NCI-H2196 (cell line): ENCODE measurements around the gene ZNF700.
"Not testable (repeated sequence)": the region's sequence is repeated elsewhere in the genome, so short reads cannot be mapped to it uniquely, and the experiment has no call there.

Experiments used
- DNase-seq: peaks from one replicate; lab custom pipeline; 2025; ENCODE audit not compliant: unreplicated experiment; lab: John Stamatoyannopoulos, UW

The ZNF700 gene

DNA sequence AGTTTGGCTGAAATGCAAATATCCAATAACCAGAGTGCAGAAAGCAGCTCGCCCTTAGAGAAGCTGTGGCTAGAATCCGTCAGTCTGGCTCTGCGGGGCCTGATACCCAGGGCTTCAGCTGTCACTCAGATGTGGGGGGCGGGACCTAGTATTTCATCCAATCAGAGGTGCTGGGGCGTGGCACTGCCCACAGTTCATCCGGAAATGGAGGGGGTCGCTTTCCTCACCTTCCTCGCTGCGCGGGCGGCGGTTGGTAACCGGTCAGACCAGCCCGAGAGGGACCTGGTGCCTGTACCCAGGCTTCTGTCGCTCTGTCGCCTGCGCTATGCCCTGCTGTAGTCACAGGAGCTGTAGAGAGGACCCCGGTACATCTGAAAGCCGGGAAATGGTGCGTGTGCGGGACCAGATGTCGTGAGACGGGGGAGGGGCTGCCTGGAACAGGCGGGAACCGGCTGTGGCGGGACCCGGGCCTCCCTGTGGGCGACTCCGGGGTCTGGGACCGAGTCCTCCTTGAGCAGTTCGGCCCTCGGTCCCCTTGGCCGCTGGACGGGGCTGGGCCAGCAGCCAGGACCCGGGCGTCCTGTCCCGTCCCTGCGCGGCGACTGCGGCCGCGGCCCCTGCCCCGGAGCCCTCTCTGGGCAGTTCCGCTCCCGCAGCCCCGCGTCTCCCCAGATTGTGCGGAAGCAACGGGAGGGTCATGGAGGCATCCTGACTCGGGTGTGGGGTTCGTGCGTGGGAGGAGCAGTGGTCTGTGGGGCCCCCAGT, at the start of gene ZNF700:
Gene ZNF700, plus strand, starts transcription at position 222 of the 765 bp plus-strand sequence. Its CDS starts 104 bp downstream, at position 326.
- peak; percentile 94 for DNase-seq

DNA sequence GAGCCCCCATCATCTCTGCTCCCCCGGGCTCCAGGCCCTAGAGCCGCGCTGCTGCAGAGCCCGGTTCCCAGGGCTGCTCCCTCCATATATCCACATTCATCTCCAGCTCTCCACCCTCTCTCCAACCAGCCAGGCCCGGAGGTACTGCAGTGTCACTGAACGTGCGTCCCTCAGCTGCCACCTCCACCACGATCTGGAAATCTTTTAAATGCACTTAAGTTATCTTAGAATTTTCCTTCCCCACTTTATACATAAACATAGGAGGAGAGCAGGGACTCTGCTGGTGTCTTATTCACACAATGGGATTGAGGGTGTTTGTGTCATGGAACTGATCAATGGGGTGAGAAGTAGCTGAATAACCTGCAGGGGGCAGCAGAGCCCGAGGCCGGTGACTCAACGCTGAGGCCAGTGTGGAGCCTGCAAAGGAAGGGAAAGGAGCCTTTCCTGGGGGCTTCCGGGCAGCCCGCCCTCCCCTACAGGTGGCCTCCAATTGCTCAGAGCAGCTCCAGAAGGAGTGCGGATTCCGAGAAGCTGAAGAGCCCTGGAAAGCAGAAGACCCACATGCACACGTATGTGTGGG, 45.1 kb upstream of the ZNF700 start:
- DNase-seq: not testable (repeated sequence)

DNA sequence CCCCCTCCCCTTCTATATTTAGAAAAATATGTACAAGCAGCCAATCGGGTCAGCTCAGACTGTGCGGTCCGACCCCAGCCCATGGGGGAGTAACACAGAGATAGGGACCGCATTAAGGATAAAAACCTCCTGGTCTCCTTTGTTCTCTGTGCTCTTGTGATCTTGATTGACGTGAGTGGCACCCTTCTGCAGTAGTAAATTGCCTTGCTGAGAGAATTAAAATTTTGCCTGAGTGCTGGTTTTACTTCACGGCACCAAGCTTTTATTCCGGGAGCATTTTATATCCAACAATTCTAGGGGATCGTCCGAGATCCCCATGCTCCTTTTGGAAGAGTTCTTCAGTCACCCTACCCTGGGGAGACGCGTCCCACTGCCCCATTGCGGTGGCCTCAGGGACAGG, 44.3 kb upstream of the ZNF700 start:
- no peak for DNase-seq

DNA sequence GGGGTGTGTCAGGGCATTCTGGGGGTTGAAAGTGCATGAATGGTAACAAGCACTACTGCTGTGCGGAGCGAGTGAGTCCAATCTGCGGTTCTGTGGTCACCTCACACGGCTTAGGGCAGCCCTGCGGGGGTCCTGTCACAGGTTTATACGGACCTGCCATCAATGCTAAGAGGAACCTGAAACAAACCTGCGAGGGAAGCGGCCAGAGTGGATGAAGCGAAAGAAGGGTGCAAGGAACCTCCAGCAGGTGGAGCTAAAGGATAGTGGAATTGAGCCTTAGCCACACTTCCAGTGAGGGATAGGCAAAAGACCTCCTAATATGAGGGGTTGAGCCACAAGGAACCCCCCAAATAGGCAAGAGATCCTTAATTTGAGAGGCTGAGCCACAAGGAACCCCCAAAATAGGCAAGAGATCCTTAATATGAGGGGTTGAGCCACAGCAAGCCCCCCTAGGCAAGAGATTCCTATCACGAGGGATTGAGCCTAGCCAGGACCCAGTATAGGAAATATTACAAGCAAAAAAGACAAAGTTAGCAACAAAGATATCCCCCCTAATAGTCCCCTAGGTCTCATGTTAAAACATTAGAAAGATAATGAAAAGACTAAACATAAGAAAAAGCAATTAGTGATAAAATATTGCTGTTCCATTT, 43.6 kb upstream of the ZNF700 start:
- peak; percentile 35 for DNase-seq

GRCh38 chr19:11882606-11883005, 42.3 kb upstream of the ZNF700 start:
- DNase-seq: no peak

GRCh38 chr19:11887234-11887610, 37.7 kb upstream of the ZNF700 start:
- DNase-seq: no peak

DNA sequence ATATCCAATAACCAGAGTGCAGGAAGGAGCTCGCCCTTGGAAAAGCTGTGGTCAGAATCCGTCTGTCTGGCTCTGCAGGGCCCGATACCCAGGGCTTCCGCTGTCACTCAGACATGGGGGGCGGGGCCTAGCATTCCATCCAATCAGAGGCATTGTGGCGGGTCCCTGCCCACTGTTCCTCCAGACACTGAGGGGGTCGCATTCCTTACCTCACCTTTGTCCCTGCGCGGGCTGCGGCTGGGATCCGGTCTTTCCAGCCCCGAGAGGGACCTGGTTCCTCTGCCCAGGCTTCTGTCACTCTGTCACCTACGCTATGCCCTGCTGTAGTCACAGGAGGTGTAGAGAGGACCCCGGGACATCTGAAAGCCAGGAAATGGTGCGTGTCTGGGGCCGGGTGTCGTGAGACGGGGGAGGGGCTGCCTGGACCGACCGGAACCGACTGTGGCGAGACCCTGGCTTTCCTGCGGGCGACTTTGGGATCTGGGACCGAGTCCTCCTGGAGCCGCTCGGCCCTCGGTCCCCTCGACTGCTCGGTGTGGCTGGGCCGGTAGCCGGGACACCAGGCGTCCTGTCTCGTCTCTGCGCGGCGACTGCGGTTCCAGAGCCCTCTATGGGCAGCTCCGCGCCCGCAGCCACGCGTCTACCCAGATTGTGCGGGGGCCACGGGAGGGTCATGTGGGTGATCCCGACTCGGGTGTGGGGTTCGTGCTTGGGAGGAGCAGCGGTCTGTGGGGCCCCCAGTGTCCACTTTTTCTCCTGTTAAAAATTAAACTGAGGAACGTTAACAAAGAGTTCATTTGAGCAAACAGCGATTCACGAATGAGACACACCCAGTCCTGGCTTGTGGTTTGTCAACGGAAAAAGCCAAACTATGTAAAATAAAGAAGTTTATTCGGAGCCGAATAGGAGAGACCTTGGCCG, 37.0 kb upstream of the ZNF700 start, which contains the start of gene ZNF69:
Gene ZNF69, plus strand, starts transcription at position 172 of the 921 bp plus-strand sequence. Its CDS starts 142 bp downstream, at position 314.
- DNase-seq: peak; percentile 3

GRCh38 chr19:11889901-11890300, 35.0 kb upstream of the ZNF700 start:
- not testable (repeated sequence) for DNase-seq

DNA sequence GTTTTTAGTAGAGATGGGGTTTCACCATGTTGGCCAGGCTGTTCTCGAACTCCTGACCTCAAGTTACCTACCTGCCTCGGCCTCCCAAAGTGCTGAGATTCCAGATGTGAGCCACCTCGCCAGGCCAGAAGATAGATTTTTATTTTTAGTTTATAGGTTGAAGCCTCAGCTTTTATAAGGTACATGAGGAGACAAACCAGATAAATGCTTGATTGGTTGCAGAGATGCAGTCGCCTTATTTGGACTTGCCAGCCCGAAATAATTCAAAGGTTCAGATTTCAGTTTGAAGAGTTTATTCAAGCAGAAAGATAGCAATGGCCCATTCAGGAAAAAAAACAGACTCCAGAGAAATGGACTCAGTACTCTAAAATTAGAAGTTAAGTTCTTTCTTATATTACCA, 34.3 kb upstream of the ZNF700 start:
- DNase-seq: no peak

- DNase-seq: no peak
These were observed 30.1 kb upstream of the ZNF700 start for GRCh38 chr19:11894851-11895250.

DNA sequence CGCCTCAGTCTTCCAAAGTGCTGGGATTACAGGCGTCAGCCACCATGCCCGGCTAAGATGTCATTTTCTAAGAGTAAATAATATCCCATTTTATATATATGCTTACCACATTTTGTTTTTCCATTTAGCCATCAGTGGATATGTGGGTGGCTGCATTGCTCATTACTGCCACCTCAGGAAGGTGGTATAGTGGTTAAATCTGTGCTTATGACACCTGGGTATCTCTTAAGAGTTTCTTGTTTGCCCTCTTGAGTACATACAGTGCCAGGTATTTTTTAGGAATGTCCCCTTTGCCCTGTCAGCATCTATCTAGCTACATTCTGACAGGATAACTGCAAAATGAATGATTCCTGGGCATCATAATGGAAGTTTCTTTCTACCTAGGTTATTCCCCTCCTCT, 22.7 kb upstream of the ZNF700 start:
- no peak for DNase-seq

GRCh38 chr19:11905928-11906327, 19.0 kb upstream of the ZNF700 start:
- DNase-seq: no peak

DNA sequence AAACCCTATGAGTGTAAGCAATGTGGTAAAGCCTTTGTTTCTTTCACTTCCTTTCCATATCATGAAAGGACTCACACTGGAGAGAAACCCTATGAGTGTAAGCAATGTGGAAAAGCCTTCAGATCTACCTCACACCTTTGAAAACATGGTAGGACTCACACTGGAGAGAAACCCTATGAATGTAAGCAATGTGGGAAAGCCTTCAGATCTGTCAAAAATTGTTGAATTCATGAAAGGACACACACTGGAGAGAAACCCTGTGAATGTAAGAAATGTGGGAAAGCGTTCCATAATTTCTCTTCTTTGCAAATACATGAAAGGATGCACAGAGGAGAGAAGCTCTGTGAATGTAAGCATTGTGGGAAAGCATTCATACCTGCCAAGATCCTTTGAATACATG, 13.0 kb upstream of the ZNF700 start:
- not testable (repeated sequence) for DNase-seq

DNA sequence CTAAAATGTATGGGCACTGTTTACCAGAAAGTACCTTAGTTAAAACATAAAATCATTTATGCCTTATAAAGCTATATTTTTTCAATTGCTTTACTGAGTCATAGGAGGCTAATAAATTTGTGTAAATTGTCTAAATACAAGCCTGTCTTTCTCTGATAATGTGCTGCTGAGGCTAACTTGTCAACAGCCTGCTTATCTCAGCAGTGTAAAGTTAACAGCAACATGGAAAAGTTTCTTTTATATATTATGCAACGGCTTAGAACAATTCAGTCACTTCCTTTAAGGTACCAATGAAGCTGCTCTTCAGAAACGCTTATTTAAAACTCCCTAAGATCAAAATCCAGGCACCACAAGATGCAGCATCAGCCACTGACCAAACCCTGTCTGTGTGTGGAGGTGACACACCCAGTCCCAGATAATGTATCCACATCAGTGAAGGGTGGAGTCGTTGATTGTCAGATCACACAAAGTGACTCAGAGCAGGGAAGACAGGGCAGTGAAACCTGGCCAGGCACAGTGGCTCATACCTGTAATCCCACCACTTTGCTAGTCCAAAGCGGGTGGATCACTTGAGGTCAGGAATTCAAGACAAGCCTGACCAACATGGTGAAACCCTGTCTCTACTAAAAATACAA, 10.4 kb upstream of the ZNF700 start:
- DNase-seq: not testable (repeated sequence)

DNA sequence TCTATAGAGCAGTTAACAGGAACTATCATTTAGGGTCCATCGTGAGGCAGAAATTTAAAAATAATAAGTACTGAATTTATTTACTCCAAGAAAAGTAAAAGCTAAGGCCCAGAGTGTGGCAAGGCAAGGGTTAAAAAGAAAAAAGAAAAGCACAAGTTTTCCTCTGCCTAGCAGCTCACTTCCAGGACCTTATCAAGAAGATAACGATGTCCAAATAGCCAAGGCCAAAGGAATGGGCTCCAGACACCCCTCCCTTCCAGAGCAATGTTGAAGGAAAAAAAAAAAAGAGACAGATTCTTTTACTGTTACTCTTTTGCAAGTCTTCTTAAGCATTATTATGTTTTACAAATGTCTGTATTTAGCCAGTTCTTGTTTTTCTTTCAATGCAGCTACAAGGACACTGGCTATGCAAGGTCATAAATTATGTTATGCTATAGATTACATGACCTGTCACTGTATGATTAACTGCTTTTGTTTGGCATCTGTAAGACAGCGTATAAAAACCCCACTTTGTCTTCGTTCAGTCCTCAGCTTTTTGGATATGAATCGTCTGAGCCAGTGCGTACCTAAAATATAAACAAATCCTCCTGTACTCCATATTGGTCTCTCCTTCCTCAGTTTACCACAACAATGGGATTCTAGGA, 2.9 kb upstream of the ZNF700 start:
- no peak for DNase-seq

DNA sequence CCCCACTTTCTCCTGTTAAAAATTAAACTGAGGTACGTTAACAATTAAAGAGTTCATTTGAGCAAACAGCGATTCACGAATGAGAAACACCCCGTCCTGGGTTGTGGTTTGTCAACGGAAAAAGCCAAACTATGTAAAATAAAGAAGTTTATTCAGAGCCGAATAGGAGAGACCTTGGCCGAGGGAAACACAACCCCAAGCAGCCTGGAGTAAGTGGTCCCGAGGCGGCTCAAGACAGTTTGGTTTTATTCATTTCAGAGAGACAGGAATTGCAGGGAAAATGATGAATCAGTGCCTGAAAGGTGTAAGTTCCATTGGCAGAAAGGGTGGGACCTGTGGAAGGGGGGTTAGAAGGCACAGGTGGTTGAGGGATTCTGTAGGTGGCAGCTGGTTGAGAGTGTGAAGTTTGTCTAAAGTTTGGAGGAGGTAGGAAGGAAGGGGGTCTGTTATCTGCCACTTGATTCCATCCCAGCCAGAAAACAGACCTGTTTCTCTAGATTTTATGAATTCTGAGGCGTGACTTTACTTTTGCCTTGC, 812 bp downstream of the ZNF700 start:
- not testable (repeated sequence) for DNase-seq

GRCh38 chr19:11927227-11927626, 2.3 kb downstream of the ZNF700 start:
- DNase-seq: no peak

DNA sequence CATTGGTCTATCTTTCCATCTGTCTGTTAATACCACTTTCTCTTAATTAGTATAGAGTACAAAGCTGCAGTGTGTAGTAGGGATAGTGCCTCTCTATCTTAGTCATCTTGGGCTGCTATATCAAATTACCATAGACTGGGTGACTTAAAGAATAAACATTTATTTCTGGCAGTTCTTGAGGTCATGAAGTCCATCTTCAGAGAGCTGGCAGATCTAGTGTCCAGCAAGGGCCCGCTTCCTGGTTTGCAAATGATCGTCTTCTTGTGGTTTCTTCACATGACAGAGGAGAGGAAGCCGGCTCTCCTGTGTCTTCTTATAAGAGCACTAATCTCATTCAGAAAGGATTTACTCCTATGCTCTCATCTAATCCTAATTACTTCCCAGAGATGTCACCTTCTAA, 6.1 kb downstream of the ZNF700 start:
- DNase-seq: no peak

GRCh38 chr19:11931513-11931912, 6.6 kb downstream of the ZNF700 start:
- no peak for DNase-seq

- DNase-seq: not testable (repeated sequence)
These were observed 10.9 kb downstream of the ZNF700 start for GRCh38 chr19:11935829-11936228.
